GM21447 (cell line): ENCODE measurements around the gene ENTPD5.
A peak's percentile ranks its signal among the peaks of the same experiment; 100 is the strongest.
"Not testable (repeated sequence)": the region's sequence is repeated elsewhere in the genome, so short reads cannot be mapped to it uniquely, and the experiment has no call there.

Source experiments
- ATAC-seq: cut with Tn5 transposase; IDR thresholded peaks from one replicate; pipeline ENCODE4 v1.9.1; 2021; ENCODE audit not compliant: unreplicated experiment

ENTPD5 gene

GRCh38 chr14:74008843-74009499 lies 10.1 kb downstream of the ENTPD5 start:
- no peak for ATAC-seq

- ATAC-seq, result not testable (repeated sequence)
Observed at GRCh38 chr14:74005664-74006063, 13.4 kb downstream of the ENTPD5 start.

- ATAC-seq, result no peak
Observed at GRCh38 chr14:73998726-73999125, 20.4 kb downstream of the ENTPD5 start.

GRCh38 chr14:73997944-73998447 lies 21.1 kb downstream of the ENTPD5 start:
- ATAC-seq, result no peak

GRCh38 chr14:73997108-73997943 lies 21.8 kb downstream of the ENTPD5 start:
- no peak for ATAC-seq

GRCh38 chr14:73996731-73997107 lies 22.4 kb downstream of the ENTPD5 start:
- no peak for ATAC-seq

GRCh38 chr14:73995977-73996378 lies 23.1 kb downstream of the ENTPD5 start:
- ATAC-seq, result no peak

GRCh38 chr14:73994926-73995325 lies 24.2 kb downstream of the ENTPD5 start:
- not testable (repeated sequence) for ATAC-seq

- no peak for ATAC-seq
Observed at GRCh38 chr14:73991092-73991491, 28.0 kb downstream of the ENTPD5 start.

- not testable (repeated sequence) for ATAC-seq
Observed at GRCh38 chr14:73988656-73989055, 30.4 kb downstream of the ENTPD5 start.

GRCh38 chr14:73988065-73988464 lies 31.0 kb downstream of the ENTPD5 start:
- ATAC-seq, result no peak

GRCh38 chr14:73977896-73978295 lies 41.2 kb downstream of the ENTPD5 start:
- ATAC-seq, result no peak

GRCh38 chr14:73976125-73976524 lies 43.0 kb downstream of the ENTPD5 start:
- no peak for ATAC-seq

- no peak for ATAC-seq
Observed at GRCh38 chr14:73973497-73973896, 45.6 kb downstream of the ENTPD5 start.

GRCh38 chr14:73968885-73969284 lies 50.2 kb downstream of the ENTPD5 start:
- no peak for ATAC-seq

- ATAC-seq, result no peak
Observed at GRCh38 chr14:73965216-73965615, 53.9 kb downstream of the ENTPD5 start.

- no peak for ATAC-seq
Observed at GRCh38 chr14:73961192-73961591, 57.9 kb downstream of the ENTPD5 start.

GRCh38 chr14:73958591-73958990 lies 60.5 kb downstream of the ENTPD5 start:
- ATAC-seq, result no peak

GRCh38 chr14:73955674-73956073 lies 63.4 kb downstream of the ENTPD5 start:
- ATAC-seq, result no peak

GRCh38 chr14:73953731-73954130 lies 65.4 kb downstream of the ENTPD5 start:
- ATAC-seq, result no peak

GRCh38 chr14:73949752-73950734 lies 69.0 kb downstream of the ENTPD5 start, which contains the start of the genes COQ6 and FAM161B:
TSS of gene COQ6 (plus strand) at chr14:73950302. CDS start at chr14:73950333, 31 bp downstream.
TSS of gene FAM161B (minus strand) at chr14:73950094. CDS start at chr14:73950026, 68 bp downstream.
- ATAC-seq, result peak; percentile 85
